Osteocyte (in vitro differentiated cells): ENCODE measurements around the gene RASSF5. TPM values are rescaled to one million over a fixed set of nuclear protein-coding genes. Genes with fewer than 3 reads are reported as not detected.
"Not testable (repeated sequence)": the region's sequence is repeated elsewhere in the genome, so short reads cannot be mapped to it uniquely, and the experiment has no call there.

Experiments used
- DNase-seq: peaks from one replicate; pipeline ENCODE4 v3.0.0; 2021; ENCODE audit warnings: mixed read lengths; ENCODE audit not compliant: unreplicated experiment; ENCODE audit errors: extremely low spot score
- H3K27ac Mint-ChIP-seq: one replicate; pipeline ENCODE4 v1.8.0; 2021; ENCODE audit warnings: mild to moderate bottlenecking, mixed read lengths; ENCODE audit not compliant: unreplicated experiment
- H3K27me3 Mint-ChIP-seq: one replicate; pipeline ENCODE4 v1.8.0; 2021; ENCODE audit warnings: mixed read lengths; ENCODE audit not compliant: unreplicated experiment
- H3K36me3 Mint-ChIP-seq: one replicate; pipeline ENCODE4 v1.8.0; 2021; ENCODE audit warnings: mixed read lengths; ENCODE audit not compliant: unreplicated experiment
- H3K4me1 Mint-ChIP-seq: one replicate; pipeline ENCODE4 v1.8.0; 2021; ENCODE audit warnings: mixed read lengths; ENCODE audit not compliant: unreplicated experiment
- H3K4me3 Mint-ChIP-seq: one replicate; pipeline ENCODE4 v1.8.0; 2021; ENCODE audit warnings: mild to moderate bottlenecking, moderate library complexity, mixed read lengths; ENCODE audit not compliant: unreplicated experiment
- H3K9me3 Mint-ChIP-seq: one replicate; pipeline ENCODE4 v1.8.0; 2021; ENCODE audit warnings: mixed read lengths; ENCODE audit not compliant: unreplicated experiment
- total RNA-seq: library from RNA; stranded (reverse); gene quantifications from 2 replicates; pipeline ENCODE4 v1.2.1, GENCODE V29; 2021
- TF ChIP-seq, protein P1 (sequence below): fragments of 200-600 bp; sonication (generic); IDR thresholded peaks from 2 replicates; pipeline ENCODE4 v1.5.0; 2021; ENCODE audit warnings: antibody characterized with exemption, mild to moderate bottlenecking, moderate library complexity

Gene RASSF5
- total RNA-seq, 1 donor from 2014 or later: not detected

DNA sequence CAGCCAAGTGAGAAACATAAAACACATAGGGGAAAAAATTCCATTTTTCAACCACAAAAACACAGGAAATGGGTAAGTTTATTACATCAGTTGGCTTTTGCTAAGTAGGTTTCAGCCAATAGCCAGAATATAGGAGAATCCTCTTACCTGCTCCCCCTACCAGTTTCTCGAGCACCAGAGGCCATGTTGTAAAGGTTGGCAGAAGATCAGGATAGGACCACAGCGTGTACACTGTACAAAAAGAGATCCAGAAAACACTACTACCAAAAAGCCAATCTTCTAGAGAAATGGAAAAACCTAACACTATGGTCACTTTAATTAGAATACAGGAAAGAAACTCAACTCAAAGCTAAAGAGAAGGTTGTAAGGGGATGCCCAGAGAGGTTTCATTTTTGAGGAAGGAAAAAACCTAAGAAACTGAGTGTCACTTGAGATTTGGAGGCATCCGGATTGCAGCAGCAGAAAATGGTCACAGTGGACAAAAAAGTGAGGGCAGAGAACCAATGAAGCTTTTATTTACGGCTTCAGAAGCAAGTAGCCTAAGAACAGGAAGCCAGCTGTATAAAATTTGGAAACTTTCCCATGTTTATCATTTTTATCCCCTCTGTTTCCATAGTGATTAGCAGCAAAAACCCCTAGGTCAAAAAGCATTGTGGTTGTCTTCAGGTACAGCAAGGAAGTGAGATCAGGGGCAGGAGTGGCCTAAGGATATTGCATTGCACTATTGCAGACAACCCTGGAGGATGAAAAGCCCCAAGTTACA lies 102.1 kb downstream of the RASSF5 start:
- no peak overlapping the region for H3K4me3 Mint-ChIP-seq
- peaks cover 9% of the 10 kb centered on the region for H3K4me1 Mint-ChIP-seq
- H3K27me3 Mint-ChIP-seq: no peaks in the 10 kb centered on the region
- no peak for DNase-seq
- H3K9me3 Mint-ChIP-seq: no peaks in the 10 kb centered on the region
- H3K27ac Mint-ChIP-seq: no peak overlapping the region
- TF ChIP-seq, protein P1, sequence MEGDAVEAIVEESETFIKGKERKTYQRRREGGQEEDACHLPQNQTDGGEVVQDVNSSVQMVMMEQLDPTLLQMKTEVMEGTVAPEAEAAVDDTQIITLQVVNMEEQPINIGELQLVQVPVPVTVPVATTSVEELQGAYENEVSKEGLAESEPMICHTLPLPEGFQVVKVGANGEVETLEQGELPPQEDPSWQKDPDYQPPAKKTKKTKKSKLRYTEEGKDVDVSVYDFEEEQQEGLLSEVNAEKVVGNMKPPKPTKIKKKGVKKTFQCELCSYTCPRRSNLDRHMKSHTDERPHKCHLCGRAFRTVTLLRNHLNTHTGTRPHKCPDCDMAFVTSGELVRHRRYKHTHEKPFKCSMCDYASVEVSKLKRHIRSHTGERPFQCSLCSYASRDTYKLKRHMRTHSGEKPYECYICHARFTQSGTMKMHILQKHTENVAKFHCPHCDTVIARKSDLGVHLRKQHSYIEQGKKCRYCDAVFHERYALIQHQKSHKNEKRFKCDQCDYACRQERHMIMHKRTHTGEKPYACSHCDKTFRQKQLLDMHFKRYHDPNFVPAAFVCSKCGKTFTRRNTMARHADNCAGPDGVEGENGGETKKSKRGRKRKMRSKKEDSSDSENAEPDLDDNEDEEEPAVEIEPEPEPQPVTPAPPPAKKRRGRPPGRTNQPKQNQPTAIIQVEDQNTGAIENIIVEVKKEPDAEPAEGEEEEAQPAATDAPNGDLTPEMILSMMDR: no peak
- peaks cover 12% of the 10 kb centered on the region for H3K36me3 Mint-ChIP-seq

DNA sequence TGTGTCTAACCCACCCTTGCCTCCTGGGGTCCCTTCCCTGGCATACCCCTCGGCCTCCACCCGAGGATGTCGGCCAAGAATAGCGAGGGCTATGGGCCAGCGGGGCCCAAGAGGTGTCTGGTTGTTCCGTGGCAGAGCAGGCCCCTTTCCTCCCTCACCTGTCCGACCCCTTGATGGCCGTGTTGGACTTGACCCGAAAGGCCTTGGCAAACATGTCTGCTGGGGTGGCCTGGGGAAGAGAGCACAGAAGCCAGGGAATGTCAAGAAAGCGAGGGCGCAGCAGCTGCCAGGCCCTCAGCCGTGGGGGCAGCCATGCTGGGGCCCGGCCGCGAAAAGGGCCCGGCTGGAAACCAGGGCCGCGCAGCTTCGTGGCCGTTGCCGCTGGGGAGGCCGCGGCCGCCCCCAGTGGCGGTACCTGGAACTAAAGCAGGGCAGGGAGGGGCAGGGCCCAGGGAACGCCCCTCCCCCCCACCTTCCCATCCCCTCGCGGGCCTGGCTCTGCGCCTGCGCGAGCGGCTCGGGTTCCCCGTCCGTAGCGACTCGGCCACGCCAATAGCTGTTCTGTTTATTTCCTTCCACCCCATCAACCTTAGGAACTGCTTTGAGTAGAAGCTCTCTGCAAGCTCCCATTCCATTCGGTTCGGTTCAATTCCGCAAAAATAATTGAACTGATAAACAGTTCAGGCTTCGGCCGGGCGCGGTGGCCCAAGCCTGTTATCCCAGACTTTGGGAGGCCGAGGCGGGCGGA lies 105.0 kb downstream of the RASSF5 start, which contains the start of gene EIF2D:
EIF2D (minus strand) TSS at position 337 of the 748 bp plus-strand sequence; CDS start at position 214, 123 bp downstream.
- H3K27ac Mint-ChIP-seq: peak within 1 kb of the TSS; percentile 92
- no peaks in the 10 kb centered on the region for H3K9me3 Mint-ChIP-seq
- DNase-seq: peak; percentile 99
- peaks cover 24% of the 10 kb centered on the region for H3K27me3 Mint-ChIP-seq
- TF ChIP-seq, protein P1: peak; percentile 95
- peaks cover 9% of the 10 kb centered on the region for H3K36me3 Mint-ChIP-seq
- peaks cover 9% of the 10 kb centered on the region for H3K4me1 Mint-ChIP-seq
- peak within 1 kb of the TSS; percentile 90 for H3K4me3 Mint-ChIP-seq

DNA sequence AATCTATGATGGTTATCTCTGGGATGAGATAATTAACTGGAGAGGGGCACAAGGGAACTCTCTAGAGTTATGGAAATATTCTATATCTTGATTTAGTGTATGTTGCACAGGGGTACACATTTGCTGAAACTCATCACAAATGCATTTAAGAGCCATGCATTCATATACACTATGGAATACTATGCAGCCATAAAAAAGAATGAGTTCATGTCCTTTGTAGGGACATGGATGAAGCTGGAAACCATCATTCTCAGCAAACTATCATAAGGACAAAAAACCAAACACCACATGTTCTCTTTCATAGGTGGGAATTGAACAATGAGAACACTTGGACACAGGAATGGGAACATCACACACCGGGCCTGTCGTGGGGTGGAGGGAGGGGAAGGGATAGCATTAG lies 119.1 kb downstream of the RASSF5 start:
- not testable (repeated sequence) for H3K36me3 Mint-ChIP-seq, H3K4me1 Mint-ChIP-seq, H3K4me3 Mint-ChIP-seq, H3K27ac Mint-ChIP-seq, H3K9me3 Mint-ChIP-seq, DNase-seq
- peaks cover 46% of the 10 kb centered on the region for H3K27me3 Mint-ChIP-seq

DNA sequence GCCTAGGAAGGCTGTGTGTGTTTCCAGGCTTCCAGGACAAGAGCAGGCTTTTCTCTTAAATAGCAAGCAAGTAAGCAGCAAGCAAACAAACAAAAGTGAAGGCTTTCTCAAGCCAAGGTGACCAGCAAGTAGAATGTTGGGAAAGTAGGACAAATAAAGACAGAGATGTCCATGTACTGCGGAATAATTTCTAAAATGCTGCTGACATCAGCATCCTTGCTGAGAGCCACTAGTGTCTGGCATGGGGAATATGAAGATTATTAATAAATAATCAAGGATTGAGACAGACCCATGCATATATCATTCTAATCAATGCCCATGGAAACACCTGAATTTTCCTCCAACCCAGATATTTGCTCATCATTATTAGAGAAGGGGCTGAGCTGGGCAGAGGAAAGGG lies 121.6 kb downstream of the RASSF5 start:
- no peak overlapping the region for H3K27ac Mint-ChIP-seq
- H3K4me3 Mint-ChIP-seq: no peak overlapping the region
- H3K36me3 Mint-ChIP-seq: no peaks in the 10 kb centered on the region
- H3K4me1 Mint-ChIP-seq: no peaks in the 10 kb centered on the region
- no peaks in the 10 kb centered on the region for H3K9me3 Mint-ChIP-seq
- H3K27me3 Mint-ChIP-seq: peaks cover 33% of the 10 kb centered on the region
- TF ChIP-seq, protein P1: no peak
- DNase-seq: no peak

DNA sequence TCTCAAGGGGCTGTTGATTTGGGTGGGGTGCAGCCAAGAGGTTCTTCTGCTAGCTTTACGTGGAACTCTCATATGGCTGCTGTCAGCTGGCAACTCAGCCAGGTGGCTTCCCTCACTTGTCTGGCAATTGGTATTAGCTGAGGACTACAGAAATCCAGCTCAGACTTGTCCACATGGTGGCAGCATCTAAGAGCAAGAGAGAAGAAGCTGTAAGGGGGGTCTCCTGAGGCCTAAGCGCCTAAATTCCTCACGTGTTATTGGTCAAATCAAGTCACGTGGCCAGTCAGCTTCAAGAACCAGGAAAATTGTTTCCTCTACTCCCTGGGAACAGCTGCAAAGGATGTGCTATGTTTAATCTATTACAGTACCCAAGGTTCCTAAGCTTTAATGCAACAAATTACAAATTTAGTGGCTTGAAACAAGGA lies 123.8 kb downstream of the RASSF5 start:
- H3K36me3 Mint-ChIP-seq: no peaks in the 10 kb centered on the region
- DNase-seq: no peak
- H3K27me3 Mint-ChIP-seq: peaks cover 20% of the 10 kb centered on the region
- H3K4me1 Mint-ChIP-seq: peaks cover 13% of the 10 kb centered on the region
- no peaks in the 10 kb centered on the region for H3K9me3 Mint-ChIP-seq
- no peak overlapping the region for H3K27ac Mint-ChIP-seq
- TF ChIP-seq, protein P1: peak; percentile 59
- no peak overlapping the region for H3K4me3 Mint-ChIP-seq
